Measurements from ENCODE around the gene ZC3H12A.

ZC3H12A gene

DNA sequence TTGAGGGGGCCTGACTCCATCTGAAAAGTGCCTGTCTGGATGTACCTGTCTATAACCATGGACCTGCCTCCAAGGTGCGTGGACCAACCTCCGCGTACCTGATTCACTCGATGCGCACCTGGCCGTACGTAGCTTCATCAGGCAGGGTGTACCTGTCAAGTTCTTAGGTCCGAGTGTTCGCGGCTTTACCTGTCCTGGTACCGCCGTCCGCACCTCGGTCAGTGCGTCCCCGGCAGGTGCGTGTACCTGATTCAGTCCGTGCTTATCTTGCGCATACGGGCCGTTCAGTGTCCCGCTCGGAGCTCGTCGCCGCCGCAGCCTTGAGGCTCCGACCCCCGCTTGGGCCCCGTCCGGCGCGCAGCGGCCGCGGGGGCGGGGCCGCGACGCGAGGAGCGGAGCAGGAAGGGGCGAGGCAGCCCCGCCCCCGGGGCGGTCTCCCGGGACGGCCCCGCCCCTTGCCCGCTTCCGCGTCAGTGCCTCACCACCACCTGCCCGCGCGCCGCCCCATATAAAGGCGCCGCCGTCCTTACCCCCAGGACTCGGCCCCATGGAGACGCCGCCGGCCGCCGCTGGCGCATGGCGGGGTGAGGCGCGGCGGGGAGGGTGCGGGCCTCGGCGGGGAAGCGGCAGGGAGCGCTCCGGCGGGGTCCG, at the start of gene ZC3H12A:
ZC3H12A (plus strand) TSS at position 535 of the 651 bp plus-strand sequence. CDS start 917 bp downstream, outside the sequence.
- Mint-ChIP-seq H3K4me3 (peak within 1 kb of the TSS; percentile 95 to 99), H3K9me3 (no peaks in the 10 kb centered on the region), H3K27me3 (no peaks in the 10 kb centered on the region), H3K4me1 (peaks cover 58% of the 10 kb centered on the region), H3K27ac (peak within 1 kb of the TSS; percentile 90 to 92)
- peak; percentile 60 for ATAC-seq
- DNase-seq: peak; percentile 94 to 97

DNA sequence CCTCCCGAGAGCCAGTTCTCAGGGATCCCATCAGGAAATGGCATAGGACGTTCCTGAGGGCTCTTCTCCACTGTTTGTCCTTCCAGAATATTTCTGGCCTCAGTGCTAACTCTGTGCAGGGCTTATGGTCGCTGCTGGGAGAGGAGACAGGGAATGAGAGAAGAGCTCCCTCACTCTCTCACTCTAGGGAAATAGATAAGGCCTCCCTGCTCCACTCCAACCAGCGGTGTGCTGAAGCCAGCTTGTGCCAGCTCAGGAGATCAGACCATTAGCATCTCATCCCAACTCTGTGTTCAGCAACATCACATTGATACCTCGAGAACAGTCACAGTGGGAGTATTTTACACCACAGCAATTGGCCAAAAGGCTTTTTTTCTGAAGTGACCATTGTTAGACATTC, 49.2 kb upstream of the ZC3H12A start:
- H3K4me1 Mint-ChIP-seq: no peaks in the 10 kb centered on the region
- no peak overlapping the region for H3K4me3 Mint-ChIP-seq
- H3K9me3 Mint-ChIP-seq: no peaks in the 10 kb centered on the region
- DNase-seq (no peak), ATAC-seq (no peak)
- no peak overlapping the region for H3K27ac Mint-ChIP-seq
- H3K27me3 Mint-ChIP-seq: peaks cover 45% of the 10 kb centered on the region

DNA sequence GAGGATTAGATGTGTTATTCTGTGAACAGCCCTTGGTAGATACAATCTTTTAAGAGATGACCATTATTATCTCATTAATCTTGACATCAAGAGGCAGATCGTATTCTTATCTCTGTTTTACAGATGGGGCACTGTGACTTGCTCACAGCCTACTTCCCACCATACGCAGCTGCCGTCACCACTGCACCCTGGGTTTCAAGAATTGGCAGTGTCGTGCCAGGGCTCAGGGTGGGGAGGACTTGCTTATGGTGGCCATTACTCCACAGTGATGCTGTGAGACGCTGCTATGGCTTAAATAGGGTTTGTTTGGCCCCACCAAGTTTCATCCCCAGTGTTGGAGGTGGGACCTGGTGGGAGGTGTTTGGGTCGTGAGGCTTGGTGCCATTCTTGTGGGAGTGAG, 45.4 kb upstream of the ZC3H12A start:
- no peaks in the 10 kb centered on the region for H3K4me1 Mint-ChIP-seq
- ATAC-seq: no peak
- H3K27me3 Mint-ChIP-seq: peaks cover 42% of the 10 kb centered on the region
- DNase-seq: no peak
- H3K4me3 Mint-ChIP-seq: no peak overlapping the region
- no peaks in the 10 kb centered on the region for H3K9me3 Mint-ChIP-seq
- peak overlapping the region in 1 of 2 donors; percentile 86 for H3K27ac Mint-ChIP-seq

DNA sequence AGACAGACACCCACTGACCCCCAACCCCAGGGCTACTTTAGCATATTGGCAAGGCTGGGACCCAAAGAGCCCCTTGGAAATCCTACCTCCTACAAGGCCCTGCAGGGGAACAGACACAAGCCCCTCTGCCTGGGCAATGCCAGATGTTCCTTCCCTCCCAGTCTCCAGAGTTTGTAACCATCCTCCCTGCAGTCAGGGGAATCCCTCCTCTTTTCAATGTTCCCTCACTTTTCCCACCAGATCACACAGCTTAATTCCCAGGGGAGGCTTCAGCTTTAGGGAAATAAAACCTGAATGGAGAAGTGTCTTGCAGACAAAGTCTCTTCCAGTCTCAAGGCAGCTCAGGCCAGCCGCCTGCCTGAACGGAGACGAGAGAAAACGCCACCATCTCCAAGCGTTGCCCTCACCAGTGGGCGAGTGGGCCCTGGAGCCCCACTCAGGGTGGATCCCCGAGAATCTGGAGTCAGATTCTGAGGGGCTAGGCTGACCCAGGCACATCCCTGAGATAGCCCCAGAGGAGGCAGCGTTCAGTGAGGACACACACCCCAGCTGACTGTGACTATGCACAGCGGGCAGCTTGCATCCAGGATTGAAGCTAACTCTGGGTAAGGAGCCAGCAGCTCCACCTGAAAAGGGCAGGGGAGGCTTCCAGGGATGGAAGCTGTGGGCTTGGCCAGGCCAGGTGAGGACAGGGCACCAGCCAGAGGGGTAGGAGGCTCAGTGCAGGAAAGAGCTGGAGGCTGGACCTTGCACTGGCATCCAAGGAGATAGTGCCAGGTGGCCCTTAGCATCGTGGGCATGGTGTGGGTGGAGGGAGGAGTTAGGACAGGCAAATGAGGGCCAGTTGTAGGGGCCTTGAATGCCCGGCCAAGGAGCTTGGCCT, 44.0 kb upstream of the ZC3H12A start:
- Mint-ChIP-seq H3K4me3 (no peak overlapping the region), H3K9me3 (no peaks in the 10 kb centered on the region), H3K27ac (peak overlapping the region in 1 of 2 donors; percentile 60), H3K27me3 (peaks cover 42% of the 10 kb centered on the region), H3K4me1 (peaks cover 7% of the 10 kb centered on the region)
- no peak for DNase-seq
- no peak for ATAC-seq

DNA sequence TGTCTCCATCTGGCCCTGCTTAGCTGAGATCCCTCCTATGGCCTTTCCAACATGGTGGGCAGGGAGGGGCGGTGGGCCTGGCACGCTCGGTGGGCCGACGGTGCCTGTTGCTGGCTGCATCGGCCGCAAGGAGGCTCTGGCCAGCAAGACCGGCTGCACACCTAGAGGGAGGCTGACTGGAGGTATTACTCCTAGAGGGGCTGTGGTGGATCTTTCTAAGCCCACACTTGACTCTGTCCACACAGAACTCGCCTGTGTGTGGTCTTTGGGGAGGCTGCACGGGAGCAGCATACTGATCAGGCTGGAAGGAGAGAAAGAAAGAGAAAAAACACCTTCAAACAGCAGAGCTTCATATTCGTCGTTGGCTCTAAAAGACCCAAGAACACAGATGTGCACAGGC, 41.7 kb upstream of the ZC3H12A start:
- peaks cover 7% of the 10 kb centered on the region for H3K4me1 Mint-ChIP-seq
- DNase-seq (no peak), ATAC-seq (no peak)
- no peak overlapping the region for H3K4me3 Mint-ChIP-seq
- no peaks in the 10 kb centered on the region for H3K9me3 Mint-ChIP-seq
- H3K27me3 Mint-ChIP-seq: peaks cover 34% of the 10 kb centered on the region
- H3K27ac Mint-ChIP-seq: no peak overlapping the region

DNA sequence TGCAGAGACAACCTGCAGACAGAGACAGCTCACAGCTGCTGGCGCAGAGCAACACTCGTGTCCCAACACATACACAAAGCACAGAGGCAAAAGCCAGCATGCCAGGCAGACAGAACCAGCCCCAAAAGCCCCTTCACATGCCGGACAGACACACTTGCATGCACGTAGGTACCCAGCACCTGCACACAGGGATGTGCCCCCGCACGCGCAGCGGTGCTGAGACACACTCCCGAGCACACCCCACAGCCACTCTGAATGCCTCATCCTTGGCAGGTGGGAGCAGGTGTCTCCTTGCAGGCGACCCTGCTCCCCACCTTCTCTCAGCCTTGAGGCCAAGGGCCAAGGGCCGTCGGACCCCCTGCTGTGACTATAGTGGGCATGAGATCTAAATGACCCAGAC, 41.2 kb upstream of the ZC3H12A start:
- ATAC-seq: no peak
- peaks cover 7% of the 10 kb centered on the region for H3K4me1 Mint-ChIP-seq
- DNase-seq: no peak
- no peak overlapping the region for H3K27ac Mint-ChIP-seq
- H3K4me3 Mint-ChIP-seq: no peak overlapping the region
- H3K9me3 Mint-ChIP-seq: no peaks in the 10 kb centered on the region
- peaks cover 39% of the 10 kb centered on the region for H3K27me3 Mint-ChIP-seq

DNA sequence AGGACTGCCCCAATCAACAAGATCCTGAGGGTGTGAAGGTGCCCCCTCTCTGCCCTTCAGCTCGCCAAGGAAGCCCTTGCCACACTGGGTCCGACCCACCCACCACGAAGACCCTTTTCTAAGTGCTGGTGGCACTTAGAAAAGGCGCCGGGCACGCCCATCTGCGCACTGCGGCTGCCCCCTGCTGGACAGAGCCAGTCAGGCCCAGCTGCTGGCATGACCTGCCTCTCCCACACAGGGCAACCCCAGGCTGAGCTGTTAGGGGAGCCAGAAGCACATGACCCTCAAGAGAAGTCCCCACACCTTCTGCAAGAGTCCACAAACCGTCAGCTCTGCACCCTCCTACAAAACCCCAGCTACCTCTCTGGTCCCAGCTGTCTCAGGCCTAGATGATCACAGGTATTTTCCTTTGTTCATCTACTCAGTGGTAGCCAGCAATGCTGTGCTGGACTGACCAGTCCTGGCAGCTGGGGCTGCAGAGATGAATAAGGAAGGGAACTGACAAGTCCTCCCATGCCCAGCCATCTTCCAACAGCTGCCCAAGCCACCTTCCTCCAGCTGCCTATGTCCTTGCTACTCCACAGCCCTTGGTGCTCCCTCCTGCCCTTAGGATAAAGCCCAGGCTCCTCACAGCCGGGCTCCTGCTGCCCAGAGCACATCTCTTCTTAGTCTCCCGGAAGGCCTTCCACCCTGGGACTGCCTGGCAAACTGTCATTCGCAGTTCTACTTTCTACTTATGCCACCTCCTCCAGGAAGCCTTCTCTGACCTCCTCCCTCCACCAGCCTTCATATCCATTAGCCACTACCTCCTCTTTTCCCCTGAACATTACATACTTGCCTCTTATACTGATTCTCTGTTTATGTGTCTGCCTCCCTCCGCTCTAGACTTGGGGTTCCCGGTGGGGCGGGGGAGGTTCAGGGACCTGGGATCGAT, 39.8 kb upstream of the ZC3H12A start:
- Mint-ChIP-seq H3K4me1 (peaks cover 7% of the 10 kb centered on the region), H3K27me3 (peaks cover 38% of the 10 kb centered on the region), H3K9me3 (no peaks in the 10 kb centered on the region), H3K27ac (no peak overlapping the region), H3K4me3 (no peak overlapping the region)
- DNase-seq (peak; percentile 68 to 70), ATAC-seq (peak; percentile 91)

DNA sequence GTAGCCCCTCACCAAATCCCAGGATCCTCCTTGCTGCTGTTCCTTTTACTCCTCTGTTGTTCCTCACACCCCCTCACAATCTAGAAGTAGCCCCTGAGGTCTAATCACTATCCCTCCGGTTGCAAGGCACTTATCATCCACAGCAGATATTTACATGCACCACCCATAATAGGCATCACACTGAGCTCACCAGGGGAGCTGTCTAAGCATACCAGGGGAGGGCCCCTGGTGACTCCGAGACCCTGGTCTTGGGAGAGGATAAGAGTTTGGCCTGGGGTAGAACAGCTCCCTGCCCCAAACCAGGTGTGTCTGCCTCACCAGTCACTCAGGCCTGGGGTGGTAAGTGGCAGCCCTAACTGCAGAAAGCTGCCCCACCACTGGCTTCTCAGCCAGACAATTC, 37.3 kb upstream of the ZC3H12A start:
- peaks cover 35% of the 10 kb centered on the region for H3K27me3 Mint-ChIP-seq
- peaks cover 7% of the 10 kb centered on the region for H3K4me1 Mint-ChIP-seq
- ATAC-seq: no peak
- H3K9me3 Mint-ChIP-seq: no peaks in the 10 kb centered on the region
- DNase-seq: no peak
- H3K4me3 Mint-ChIP-seq: no peak overlapping the region
- peak overlapping the region in 1 of 2 donors; percentile 1 for H3K27ac Mint-ChIP-seq

DNA sequence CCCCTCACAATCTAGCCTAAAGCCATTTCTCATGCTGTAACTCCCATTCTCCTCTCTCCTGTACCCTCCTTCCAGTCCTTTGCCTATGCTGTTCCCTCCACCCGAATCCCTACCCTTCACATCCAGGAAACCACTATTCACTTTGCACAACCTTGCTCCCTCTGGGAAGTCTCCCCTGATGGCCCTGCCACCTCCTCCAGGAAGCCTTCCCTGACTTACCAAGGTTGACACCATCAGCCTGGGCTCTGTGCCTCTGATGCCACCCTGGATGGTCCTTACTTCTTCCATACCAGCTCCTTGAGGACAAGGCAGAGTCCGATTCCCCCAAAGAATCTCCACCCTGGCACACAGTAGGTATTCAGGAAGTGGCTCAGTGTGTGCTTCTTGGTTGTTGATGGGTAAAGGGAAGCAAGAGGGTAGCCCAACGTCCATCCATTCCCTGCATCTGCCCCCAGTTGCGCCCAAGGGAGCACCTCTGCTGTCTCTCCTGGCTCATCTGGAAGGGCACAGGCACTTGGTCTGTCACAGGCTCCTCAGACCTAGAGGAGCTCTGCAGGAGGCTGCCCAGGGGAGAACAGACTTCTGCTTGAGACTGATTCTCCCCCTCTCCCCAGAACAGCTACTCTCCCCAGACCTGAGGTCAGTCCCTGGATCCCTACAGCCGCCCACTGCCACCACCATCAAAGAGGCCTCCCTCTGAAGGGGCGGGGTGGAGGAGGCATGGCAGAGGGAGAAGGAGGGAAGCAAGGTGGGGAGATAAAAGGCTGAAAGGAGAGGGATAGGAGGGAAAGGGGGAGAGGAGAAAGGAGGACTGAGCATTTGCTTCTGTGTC, 36.1 kb upstream of the ZC3H12A start:
- no peak overlapping the region for H3K27ac Mint-ChIP-seq
- DNase-seq (no peak), ATAC-seq (no peak)
- H3K4me3 Mint-ChIP-seq: no peak overlapping the region
- peaks cover 7% of the 10 kb centered on the region for H3K4me1 Mint-ChIP-seq
- peaks cover 46% of the 10 kb centered on the region for H3K27me3 Mint-ChIP-seq
- no peaks in the 10 kb centered on the region for H3K9me3 Mint-ChIP-seq

DNA sequence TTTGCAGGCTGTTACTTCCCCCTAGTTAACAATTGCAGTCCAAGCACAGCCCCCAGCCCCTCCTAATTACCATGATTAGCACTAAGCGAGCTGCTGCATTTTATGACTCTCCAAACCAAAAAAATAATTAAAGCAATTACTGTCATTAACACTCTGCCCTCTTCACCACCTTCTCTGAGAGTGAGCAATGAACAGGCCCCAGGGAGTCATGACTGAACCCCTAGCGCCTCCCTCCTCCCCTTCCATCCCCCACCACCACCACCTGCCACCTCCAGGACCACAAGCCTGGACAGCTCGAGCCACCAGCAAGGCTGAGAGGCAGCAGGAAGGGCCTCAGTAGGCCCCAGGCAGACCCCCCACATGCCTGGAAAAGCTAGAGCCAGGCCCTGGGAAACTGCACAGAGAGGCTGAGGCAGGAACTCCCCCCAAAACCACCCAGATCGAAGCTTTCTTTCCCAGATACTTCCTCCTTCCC, 35.5 kb upstream of the ZC3H12A start:
- Mint-ChIP-seq H3K4me1 (peaks cover 7% of the 10 kb centered on the region), H3K27me3 (peaks cover 47% of the 10 kb centered on the region), H3K9me3 (no peaks in the 10 kb centered on the region)

DNA sequence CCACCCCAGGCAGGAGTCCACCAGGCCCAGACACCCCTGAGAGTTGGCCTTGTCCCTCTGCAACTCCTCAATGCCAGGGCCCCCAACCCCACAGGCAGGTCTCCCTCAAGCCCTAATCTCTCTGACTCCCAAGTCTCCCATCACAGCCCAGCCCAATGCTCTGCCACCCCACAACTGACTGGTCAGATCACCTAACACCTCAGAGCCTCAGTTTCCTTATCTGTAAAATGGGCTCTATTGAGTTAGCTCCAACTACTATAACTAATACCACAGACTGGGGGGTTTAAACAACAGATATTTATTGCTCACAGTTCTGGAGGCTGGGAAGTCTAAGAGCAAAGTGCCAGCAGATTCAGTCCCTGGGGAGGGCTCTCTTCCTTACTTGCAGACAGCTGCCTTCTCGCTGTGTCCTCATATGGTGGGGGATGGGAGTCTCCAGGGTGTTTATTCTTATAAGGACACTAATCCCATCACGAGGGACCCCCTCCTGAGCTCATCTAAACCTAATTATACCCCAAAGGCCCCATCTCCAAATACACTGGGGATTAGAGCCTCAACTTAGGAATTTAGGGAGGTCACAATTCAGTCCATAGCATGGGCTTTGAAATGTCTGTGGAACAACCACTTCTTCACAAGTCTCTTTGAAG, 34.9 kb upstream of the ZC3H12A start:
- H3K9me3 Mint-ChIP-seq: no peaks in the 10 kb centered on the region
- H3K27me3 Mint-ChIP-seq: peaks cover 47% of the 10 kb centered on the region
- H3K4me3 Mint-ChIP-seq: no peak overlapping the region
- DNase-seq (no peak), ATAC-seq (no peak)
- H3K27ac Mint-ChIP-seq: no peak overlapping the region
- peaks cover 6% of the 10 kb centered on the region for H3K4me1 Mint-ChIP-seq

More for the DNA sequence above, 35.5 kb upstream of the ZC3H12A start:
- ATAC-seq: no peak
- H3K4me3 Mint-ChIP-seq: no peak overlapping the region
- no peak overlapping the region for H3K27ac Mint-ChIP-seq
- DNase-seq: no peak

DNA sequence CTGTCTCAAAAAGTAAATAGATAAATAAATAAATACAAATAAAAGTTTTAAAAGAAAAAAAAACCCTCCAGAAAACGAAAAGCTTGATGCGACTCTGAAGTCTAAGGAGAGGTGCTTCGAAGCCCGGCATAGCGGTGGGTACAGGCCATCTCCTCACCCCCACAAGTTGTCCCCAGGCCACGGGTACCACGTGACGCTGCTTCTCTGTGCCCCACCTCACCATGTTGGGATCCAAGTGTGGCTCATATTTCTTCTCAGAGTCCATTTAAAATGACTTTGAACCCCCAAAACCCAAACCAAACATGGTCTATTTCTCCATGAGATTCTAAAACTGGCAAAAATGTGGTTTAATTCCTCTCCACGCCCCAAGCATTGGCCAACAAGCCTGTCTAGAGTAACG, 32.9 kb upstream of the ZC3H12A start:
- Mint-ChIP-seq H3K27me3 (peaks cover 55% of the 10 kb centered on the region), H3K4me3 (no peak overlapping the region), H3K4me1 (no peaks in the 10 kb centered on the region), H3K27ac (no peak overlapping the region), H3K9me3 (no peaks in the 10 kb centered on the region)
- DNase-seq (no peak), ATAC-seq (no peak)

DNA sequence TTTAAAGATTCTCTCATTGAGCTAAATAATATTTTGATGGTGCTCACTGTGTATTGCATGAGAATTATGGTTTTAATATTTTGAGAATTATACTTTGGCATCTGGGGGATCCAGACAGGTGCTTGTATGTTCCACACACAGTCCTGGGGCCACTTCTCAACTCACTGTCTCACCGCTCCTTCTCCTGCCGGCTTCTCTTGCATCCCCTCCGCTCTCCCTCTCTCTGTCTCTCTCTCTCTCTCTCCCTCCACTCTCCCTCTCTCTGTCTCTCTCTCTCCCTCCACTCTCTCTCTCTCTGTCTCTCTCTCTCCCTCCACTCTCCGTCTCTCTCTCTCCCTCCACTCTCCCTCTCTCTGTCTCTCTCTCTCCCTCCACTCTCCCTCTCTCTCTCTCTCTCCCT, 32.2 kb upstream of the ZC3H12A start:
- H3K4me3 Mint-ChIP-seq: no peak overlapping the region
- no peak overlapping the region for H3K27ac Mint-ChIP-seq
- ATAC-seq (no peak), DNase-seq (no peak)
- no peaks in the 10 kb centered on the region for H3K9me3 Mint-ChIP-seq
- peaks cover 53% of the 10 kb centered on the region for H3K27me3 Mint-ChIP-seq
- H3K4me1 Mint-ChIP-seq: no peaks in the 10 kb centered on the region

DNA sequence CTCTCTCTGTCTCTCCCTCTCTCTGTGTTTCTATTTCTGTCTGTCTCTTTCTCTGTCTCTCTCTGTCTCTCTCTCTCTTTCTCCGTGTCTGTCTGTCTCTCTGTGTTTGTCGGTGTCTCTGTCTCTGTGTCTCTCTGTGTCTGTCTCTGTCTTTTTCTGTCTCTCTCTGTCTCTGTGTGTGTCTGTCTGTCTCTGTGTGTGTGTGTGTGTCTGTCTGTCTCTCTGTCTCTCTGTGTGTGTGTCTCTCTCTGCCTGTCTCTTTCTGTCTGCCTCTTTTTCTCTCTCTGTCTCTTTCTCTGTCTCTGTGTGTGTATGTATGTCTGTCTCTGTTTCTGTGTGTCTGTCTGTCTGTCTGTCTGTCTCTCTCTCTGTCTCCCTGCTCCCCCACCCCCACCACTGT, 31.7 kb upstream of the ZC3H12A start:
- DNase-seq: no peak
- Mint-ChIP-seq H3K27me3 (peaks cover 51% of the 10 kb centered on the region), H3K4me1 (no peaks in the 10 kb centered on the region), H3K4me3 (no peak overlapping the region), H3K9me3 (no peaks in the 10 kb centered on the region), H3K27ac (peak overlapping the region in 1 of 2 donors; percentile 29)
- no peak for ATAC-seq

Data from stimulated activated naive CD8-positive, alpha-beta T cell treated with anti-CD3 and anti-CD28 coated beads, Interleukin-15, amount 100 ng/mL, for 72 hours (primary cell).